Stimulated activated CD8-positive, alpha-beta memory T cell treated with anti-CD3 and anti-CD28 coated beads, Interleukin-4, amount 100 ng/mL, for 24 hours (primary cell): ENCODE results near the gene CARD11.

Experiments
- DNase-seq: peaks from one replicate; pipeline ENCODE4 v3.0.0-alpha.2; 2020; ENCODE audit warnings: low read depth

The CARD11 gene

DNA sequence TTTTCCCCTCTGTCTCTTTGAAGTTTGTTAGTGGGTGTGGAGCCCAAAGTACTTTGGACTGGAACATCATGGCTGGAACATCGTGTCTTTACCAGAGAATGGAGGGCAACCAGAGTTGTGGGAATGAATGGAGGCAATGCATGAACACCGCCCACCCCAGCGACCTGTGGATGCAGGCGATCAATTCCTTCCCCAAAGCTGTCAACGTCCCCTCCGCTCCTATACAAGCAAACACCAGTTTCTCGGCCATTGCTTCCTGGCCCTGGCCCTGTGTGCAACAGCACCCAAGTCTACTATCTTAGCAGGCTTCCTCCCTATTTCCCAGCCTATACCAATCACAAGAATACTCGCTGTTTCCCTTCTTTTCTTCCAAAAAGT is 62.6 kb downstream of the CARD11 start:
- no peak for DNase-seq

DNA sequence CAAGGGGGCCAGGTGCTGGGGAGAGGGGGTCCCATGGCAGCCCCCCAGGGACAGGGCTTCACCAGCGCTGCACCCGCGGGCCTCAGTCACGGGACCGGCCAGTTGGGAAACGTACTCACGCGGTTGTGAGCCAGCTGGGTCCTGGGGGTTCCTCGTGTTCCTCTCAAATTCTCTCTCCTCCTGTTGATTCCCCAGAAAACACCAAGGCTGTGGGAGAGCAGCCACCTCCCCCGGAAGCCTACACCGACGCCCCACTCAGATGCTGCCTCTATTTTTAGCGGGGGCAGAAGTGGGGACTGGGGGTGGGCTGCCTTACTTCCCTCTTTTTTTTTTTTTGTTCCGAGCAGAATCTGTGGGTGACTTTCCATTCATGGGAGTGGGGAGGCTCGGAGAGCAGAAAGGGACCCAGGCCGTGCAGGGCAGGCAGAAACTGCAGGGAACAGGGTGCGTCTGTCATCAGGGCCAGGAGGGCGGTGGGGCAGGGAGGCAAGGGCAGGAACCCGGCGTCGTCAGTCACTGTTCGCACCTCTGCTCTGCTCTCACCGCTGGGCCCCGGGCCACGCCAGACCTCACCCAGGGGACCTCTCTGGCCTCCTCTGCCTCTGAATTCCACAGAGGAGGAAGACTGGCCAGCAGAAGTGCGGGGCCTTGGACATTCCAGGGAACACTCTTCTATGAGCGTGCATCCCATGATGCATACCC is 63.1 kb downstream of the CARD11 start:
- DNase-seq = peak; percentile 24

DNA sequence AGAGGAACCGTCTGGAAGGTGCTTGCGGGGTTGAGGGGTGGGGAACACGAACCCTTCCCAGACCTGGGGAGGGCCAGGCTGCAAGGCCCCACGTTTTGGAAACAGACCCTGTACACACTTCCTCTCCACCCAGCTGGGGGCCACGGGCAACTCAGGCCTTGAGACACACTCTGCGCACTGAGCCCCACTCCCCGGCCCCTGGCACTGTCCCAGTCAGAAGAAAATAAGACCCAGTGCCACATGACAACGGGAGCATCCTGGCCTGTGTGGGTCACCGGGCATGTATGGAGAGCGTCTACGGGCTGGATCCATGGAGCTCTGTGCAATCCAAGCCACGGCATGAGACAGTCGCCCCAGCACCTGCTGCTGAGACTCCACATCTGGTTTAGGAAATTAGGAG is 63.7 kb downstream of the CARD11 start:
- DNase-seq = no peak

DNA sequence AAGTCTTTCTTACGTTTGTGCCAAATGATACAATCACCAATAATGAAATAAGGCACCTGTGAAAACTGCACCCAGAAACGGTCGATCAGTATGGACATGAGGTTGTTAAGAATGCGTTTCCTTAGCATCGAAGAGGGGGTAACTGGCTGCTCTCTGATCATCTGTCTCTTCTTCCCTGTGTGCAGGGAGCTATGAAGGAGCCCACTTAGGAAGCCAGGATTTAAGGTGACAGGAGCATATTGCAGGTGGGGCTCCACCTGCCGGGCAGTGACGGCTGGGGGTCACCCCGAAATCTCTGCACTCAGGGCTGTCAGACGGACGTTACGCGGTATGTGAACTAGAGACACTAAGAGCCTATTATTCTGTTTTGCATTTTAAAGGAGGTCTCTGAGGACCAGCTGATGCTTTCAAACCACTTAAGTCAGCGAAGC is 64.5 kb downstream of the CARD11 start:
- no peak for DNase-seq

DNA sequence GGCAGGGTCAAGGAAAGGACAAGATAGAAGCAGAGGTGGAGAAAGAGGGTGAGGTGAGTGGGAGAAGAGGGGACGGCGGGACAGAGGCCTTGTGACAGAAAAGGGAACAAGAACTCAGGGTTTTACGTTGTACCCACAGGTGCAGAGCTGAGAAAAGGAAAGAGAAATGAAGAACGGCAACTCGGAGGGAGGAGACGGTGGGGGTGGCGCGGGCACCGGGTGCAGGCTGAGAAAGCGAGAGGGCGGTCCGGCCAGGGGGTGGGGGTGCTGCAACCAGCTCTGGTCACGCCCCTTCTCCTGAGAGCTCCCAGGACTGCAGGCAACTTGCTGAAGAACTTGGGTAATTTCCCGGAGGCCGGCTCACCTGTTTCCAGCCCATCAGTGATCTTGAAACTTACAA is 65.3 kb downstream of the CARD11 start:
- DNase-seq = peak; percentile 83

DNA sequence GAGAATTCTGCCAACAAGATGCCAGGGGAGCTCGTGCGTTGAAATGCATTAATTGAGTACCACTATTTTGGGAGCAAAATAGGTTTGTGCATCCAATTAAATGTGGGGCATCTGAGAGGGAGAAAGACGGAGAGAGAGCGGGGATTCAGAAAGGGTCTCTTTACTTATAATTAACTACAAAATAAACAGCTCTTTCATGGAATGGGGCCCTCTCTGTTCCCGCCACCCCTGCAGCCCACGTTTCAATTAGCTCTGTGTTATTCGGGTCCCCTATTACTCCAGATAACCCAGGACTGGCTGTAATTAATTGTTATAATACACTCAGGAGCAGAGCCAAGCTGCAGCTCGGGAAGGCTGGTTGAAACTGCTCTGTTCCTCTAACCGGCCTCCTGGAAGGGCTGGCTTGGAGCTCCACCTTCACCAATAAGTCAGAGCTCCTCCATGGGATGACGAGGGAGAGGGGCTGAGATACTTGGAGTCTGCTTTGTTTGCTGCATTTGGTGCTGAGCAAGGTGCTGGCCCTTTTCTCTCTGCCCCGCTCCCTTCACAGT is 67.8 kb downstream of the CARD11 start:
- DNase-seq = no peak

DNA sequence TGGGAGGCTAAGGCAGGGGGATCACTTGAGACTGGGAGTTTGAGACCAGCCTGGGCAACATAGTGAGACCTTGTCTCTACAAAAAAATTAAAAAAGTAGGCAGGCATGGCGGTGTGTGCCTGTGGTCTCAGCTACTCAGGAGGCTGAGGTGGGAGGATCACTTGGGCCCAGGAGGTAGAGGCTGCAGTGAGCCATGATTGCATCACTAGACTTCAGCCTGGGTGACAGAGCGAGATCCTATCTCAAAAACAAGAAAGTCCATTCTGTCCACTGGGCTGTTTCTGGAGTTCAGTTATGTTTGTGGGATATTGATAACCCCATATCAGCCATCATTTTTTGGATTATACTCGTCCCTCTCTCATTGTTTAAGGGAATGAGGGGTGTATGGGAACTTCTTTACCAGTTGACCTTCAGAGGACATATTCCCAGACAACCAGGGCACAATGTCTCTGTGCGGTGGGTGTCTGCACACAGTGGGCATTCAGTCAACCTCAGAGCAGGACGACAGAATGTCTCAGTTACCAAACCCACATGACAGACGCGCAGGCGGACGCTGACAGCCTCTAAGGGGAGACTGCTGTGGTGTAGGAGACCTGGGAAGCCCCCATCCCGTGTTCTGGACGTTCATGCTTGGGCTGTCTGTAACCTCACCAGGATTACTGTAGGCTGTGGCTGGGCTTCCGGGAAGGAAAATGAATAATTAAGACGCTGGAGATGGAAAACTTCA is 69.4 kb downstream of the CARD11 start:
- no peak for DNase-seq

DNA sequence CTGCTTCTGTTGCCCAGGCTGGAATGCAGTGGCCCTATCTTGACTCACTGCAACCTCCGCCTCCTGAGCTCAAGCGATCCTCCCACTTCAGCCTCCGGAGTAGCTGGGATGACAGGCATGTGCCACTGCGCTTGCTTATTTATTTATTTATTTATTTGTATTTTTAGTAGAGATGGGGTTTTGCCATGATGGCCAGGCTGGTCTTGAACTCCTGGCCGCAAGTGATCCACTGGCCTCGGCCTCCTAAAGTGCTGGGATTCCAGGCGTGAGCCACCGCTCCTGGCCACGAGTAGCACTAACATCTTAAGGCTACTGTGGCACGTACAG is 70.9 kb downstream of the CARD11 start:
- DNase-seq = no peak

DNA sequence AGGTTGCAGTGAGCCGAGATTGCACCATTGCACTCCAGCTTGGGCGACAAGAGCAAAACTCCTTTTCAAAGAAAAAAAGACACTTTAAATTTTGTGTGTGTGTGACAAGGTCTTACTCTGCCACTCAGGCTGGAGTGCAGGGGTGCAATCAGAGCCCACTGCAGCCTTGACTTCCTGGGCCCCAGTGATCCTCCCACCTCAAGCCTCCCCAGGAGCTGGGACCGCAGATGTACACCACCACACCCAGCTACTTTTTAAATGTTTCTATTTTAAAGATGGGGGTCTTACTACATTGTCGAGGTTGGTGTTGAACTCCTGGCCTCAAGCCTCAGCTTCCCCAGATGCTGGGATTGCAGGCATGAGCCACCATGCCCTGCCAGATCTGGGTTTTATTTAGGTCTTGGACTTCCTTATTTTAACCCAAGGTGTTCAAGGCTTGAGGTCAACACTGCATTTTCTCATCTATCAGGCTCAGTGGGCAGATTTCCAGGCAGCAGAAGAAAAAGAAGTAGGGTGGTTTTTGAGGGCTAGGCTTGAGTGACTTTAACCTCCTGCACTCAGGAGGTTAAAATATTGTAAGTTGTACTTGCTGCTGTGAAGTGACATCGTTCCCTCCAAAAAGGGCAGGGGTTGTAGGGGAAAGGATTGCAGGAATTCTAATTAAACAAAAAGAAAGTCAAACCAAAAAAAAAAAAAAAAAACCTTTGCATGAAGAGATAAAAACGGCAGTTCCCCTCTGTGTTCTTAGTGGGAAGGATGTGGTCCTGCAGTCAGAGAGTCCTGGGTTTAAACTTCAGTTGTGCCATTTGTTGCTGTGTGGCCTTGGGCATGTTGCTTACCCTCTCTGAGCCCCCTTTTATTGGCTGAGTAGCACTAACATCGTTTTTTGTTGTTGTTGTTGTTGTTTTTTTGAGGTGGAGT is 71.5 kb downstream of the CARD11 start:
- DNase-seq = no peak

DNA sequence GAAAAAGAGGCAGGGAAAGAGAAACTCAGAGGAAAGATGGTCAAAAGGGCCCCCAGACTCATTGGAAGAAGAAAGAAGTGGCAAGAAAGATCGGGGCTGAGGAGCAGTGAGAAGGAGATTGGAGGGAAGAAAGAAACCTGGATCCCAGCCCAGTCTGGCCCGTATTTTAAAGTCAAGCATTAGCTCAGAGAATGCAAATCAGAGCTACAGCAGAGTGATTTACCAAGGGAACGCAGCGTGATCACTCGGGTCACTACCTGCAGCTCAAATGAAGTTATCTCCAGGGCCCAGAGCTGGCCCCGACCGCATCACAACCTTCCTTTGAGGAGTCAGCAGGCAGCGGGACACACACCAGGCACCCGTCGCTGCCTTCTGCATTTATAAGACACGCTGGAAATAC is 72.8 kb downstream of the CARD11 start:
- DNase-seq = no peak

DNA sequence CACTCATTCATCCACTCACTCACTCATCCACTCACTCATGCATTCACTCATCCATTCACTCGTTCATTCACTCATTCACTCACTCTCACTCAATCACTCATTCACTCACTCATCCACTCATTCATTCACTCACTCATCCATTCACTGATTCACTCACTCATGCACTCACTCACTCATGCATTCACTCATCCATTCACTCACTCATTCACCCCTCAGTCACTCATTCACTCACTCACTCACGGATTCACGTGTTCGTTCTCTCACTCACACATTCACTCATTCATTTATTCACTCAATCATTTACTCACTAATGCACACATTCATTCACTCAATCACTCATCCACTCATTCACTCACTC is 73.4 kb downstream of the CARD11 start:
- no peak for DNase-seq

DNA sequence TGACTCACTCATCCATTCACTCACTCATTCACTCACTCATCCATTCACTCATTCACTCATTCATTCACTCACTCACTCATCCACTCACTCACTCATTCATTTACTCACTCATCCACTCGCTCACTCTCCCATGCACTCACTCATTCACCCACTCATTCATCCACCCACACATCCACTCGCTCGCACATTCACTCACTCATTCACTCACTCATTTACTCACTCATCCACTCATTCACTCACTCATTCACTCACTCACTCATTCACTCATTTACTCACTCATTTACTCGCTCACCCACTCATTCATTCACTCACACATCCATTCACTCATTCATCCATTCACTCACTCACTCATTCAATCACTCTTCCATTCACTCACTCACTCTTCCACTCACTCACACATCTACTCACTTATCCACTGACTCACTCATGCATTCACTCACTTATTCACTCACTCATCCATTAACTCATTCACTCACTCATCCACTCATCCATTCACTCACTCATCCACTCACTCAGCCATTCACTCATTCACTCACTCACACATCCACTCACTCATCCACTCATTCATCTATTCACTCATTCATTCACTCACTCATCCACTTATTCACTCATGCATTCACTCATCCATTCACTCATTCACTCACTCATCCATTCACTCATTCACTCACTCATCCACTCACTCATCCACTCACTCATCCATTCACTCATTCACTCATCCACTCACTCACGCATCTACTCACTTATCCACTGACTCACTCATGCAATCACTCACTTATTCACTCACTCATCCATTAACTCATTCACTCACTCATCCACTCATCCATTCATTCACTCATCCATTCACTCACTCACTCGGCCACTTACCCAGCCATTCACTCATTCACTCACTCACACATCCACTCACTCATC is 74.0 kb downstream of the CARD11 start:
- no peak for DNase-seq

DNA sequence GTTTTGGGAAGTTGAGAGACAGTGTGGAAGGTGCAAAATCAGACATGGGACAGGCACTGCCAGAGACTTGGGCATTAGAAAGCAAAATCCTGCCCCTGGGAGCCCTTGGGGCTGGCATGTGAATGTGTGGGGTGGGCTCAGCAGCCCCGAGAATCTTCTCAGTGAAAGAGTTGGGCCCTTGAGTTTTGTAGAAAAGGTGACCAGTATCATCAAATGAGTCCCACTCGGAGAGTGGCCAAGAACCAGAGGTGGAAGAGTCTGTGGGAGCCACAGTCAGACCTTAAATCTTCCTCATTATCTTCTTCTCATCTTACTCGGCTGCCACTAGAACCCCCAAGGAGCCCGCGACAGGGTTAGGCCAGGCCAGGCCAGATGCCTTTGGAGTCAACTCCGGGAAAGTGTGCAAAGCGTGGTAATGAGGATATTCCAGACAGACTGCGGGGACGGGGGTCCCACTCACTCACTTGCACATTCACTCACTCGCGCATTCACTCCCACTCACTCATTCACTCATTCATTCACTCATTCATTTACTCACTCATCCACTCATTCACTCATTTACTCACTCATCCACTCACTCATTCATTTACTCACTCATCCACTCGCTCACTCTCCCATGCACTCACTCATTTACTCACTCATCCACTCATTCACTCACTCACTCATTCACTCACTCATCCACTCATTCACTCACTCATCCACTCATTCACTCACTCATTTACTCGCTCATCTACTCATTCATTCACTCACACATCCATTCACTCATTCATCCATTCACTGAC is 74.9 kb downstream of the CARD11 start:
- no peak for DNase-seq

DNA sequence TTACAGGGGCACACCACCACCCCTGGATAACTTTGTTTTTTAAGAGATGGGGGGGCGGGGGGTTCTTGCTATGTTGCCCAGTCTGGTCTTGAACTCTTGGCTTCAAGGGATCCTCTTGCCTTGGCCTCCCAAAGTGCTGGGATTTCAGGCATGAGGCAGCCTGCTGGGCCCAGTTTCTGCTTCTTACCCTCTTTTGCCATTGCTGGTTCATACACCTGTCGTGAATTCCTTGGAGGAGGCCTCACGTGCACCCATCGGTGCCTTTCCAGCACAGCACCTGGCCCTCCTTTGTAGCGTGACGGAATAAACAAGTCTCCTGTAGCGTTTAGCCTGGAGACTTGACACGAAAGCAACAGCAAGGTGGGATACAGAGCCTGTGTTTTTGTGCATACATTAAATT is 75.5 kb downstream of the CARD11 start:
- no peak for DNase-seq

DNA sequence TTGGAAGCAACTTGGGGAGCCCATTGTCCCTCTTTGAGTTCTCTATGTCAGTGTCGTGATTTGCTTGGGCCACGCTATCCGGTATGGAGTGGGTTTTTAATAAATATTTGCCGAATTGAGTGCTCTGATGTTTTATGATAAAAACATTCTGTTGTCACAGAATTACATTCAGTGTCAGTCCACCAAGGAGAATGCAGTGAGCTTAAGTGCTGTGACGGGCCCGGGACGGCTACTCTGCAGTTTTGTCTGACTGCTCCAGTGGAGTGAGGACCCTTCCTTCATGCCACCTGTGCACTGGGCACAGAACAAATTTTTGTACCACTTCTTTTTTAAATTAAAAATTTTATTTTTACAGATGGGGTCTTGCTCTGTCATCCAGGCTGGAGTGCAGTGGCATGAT is 76.0 kb downstream of the CARD11 start:
- no peak for DNase-seq

DNA sequence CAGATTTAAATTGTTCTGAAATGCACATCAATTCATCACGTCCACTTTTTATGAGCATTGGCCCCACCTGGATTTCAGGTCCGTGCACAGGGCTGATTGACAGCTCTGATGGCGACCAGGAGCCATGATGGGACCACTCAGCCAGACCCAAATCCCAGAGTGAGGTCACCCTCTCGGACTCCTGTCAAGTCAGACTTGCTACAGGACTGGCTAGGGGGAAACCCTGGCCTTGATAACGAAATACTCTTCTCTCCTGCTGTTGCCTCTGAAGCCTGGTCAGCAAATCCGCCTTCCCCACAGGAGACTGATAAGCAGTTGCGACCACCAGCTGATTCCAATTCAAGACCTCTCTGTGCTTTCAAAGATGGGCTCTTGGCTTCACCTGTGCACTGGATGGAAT is 76.4 kb downstream of the CARD11 start:
- DNase-seq = no peak

DNA sequence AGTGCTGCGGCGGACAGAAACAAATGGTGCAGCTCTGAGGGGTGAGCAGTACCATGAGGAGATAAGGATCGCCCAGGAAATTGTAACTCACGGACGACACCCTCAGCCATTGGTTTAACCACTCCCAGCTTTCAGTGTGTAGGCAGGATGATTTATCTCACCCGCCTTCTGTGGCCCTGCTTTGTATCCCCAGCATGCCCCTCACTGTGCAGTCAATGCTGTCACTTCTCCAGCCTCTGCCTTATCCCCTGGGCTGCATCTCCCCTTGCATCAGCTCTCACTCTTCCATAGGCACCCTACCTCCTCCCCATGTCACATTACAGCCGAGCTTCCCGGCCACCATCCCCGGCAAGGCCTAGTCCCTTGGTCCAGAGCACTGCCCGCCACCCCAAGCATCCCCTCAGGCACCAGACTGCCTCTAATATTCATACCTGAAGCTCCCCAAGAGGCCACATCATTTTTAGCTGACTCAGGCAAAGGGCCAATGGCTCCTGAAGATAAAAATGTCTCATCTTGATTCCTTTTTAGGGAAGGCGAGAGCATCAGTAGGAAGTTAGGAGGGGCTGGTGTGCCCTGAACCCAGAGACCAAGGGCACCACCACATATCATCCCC is 77.1 kb downstream of the CARD11 start:
- no peak for DNase-seq

DNA sequence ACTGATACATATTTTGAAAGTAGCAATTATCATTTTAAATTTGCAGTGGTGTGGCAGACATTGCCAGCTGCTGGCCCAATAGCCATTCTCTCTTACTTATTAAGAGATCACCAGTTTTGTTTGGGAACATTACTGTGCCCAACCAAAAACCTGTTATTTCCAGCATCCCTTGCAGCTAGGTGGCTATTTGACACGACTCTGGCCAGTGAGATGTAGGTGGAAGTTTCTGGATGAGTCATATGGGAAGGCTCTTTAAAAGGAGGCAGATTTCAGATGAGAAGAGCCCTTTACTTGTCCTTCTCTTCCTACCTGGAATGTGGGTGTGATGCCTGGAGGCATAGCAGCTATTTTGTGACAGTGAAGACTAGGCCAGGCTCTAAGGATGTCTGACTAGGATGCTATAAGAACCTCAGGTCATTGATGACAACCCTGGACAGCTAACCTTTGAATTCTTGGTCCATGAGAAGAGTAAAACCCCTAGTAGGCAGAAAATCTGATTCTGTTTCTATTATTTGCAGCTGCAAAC is 77.9 kb downstream of the CARD11 start:
- DNase-seq = no peak

DNA sequence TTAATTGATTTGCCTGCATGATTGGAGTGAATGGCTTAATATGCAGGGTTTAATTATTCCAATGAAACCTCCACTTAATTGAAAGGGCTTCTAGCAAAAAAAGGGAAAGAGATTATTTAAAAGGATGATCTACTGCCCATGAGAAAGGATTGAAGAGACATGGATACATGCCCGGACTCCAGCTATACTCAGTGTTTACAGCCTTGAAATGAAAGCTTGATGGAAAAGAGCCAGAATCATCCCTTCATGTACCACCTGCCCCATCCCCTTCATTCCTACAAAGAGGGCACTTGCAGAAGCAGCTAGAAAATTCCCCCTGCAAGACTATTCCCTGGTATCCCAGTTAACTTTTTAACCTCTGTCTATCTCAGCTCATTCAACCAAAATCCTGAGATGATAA is 78.4 kb downstream of the CARD11 start:
- no peak for DNase-seq

DNA sequence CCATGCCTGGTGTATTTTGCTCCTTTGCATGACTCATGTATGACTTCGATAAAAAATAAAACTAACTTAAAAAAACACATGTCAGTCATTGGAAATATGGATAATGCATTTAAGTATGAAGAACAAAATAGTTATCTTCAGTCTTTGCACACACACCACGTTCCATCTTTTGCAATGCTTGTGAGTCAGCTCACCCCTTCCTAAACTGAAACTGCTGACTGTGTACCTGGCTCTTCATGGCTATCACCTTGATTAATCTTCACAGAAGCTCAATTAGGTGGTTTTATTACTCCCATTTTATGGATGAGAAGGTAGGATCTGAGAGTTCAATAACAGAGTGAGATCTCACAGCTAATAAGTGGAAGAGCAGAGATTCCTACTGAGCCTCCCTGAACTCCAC is 79.5 kb downstream of the CARD11 start:
- DNase-seq = no peak
